ENCODE results near the gene COLEC12.

- no peak for TF ChIP-seq FOXP2 (optimal IDR thresholded peaks at IDR 0.05; ENCODE audit: control extremely low read depth, extremely low read length, insufficient read depth)
- TF ChIP-seq POLR2AphosphoS5 (IDR thresholded peaks at IDR 0.05; ENCODE audit: borderline replicate concordance, low read depth, low read length) = no peak
Observed at GRCh38 chr18:524466-524865, 24.0 kb upstream of the COLEC12 start.
